ENCODE data around the gene NBEAL1. TPM values are rescaled to one million over a fixed set of nuclear protein-coding genes. Genes with fewer than 3 reads are reported as not detected.

The NBEAL1 gene
- total RNA-seq, 1 donor from 2014 or later, result 18.0 TPM

DNA sequence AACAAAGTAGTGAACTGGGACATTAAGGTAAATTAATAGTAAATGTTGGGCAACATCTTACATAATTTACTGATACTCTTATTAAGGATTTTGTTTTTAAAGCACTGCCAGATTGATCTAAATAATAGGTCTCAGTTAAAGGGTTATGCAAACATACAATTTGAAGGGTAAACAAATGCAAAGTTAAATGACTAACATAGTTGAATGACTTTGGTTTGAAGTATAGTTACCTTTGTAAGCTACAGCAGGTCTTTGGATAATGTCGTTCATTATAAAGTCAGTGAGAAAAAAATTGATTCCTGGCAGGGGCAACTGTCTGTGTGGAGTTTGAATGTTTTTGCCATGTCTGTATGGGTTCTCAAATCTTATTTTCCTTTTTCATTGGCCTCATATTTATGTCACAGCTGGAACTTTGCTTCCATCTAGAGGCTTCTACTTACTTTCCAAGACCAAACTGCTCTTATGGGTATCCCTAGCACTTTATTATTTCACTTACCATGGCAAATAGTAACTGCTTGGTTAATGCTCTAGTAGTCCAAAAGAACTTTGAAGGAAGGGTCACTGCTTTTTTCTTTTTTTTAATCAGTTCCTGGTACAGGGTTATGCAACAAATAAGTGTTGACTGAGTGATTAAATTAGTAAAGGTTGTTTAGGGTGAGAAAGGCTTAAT is 107.8 kb downstream of the NBEAL1 start:
- Histone ChIP-seq H3K27ac (replicated peaks) (no peak overlapping the region), H3K36me3 (peaks cover 60% of the 10 kb centered on the region), H3K27me3 (ENCODE audit: low read depth) (no peaks in the 10 kb centered on the region), H3K9me3 (replicated peaks) (no peaks in the 10 kb centered on the region), H3K4me3 (no peak overlapping the region), H3K4me1 (no peaks in the 10 kb centered on the region)
- no peak for DNase-seq
- TF ChIP-seq CTCF (IDR thresholded peaks at IDR 0.05; ENCODE audit: borderline replicate concordance), result peak; percentile 25
- intact Hi-C loops (cut with micrococcal nuclease), result no loop called here

DNA sequence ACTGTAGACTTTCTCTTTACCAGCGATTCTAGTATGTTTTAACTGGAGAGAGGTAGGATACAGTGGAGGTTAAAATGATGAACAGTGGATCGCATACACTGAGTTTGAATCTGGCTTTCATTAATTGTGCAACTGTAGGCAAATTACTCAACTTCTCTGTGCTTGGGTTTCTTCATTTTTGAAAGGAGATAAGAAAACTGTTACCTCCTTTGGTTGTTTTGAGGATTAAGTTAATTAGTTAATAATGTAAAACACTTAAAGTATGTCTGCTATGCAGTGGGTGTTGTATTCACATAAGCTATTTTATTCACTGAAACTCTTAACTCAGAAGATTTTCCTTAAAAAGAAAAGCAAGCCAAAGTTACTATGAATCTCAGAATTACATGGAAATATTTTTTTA is 112.3 kb downstream of the NBEAL1 start:
- Histone ChIP-seq H3K9me3 (replicated peaks) (no peaks in the 10 kb centered on the region), H3K27ac (replicated peaks) (no peak overlapping the region), H3K36me3 (peaks cover 91% of the 10 kb centered on the region), H3K27me3 (ENCODE audit: low read depth) (no peaks in the 10 kb centered on the region), H3K4me1 (no peaks in the 10 kb centered on the region), H3K4me3 (no peak overlapping the region)
- no peak for DNase-seq
- TF ChIP-seq CTCF (IDR thresholded peaks at IDR 0.05; ENCODE audit: borderline replicate concordance), result no peak
- intact Hi-C loops (cut with micrococcal nuclease), result no loop called here

DNA sequence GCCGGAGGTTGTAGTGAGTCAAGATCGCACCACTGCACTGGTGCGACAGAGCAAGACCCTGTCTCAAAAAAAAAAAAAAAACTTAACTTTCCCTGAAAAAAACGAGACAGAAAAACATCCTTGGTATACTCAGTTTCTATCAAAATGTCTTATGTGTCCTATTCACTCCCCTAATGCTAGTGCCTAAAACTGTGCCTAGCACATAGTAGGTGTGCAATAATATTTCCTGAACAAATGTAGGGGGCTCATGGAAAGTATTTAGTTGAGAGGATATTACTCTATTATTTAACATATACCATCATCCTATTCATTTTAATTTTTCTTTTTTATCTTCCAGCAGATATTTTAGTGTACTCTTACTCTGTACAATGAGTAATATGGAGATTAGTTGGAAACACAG is 120.4 kb downstream of the NBEAL1 start:
- H3K9me3 ChIP-seq (replicated peaks), result no peaks in the 10 kb centered on the region
- intact Hi-C loops (cut with micrococcal nuclease), result no loop called here
- H3K4me3 ChIP-seq, result no peak overlapping the region
- H3K27me3 ChIP-seq (ENCODE audit: low read depth), result no peaks in the 10 kb centered on the region
- H3K27ac ChIP-seq (replicated peaks), result no peak overlapping the region
- H3K36me3 ChIP-seq, result peaks cover 74% of the 10 kb centered on the region
- DNase-seq, result no peak
- no peak for TF ChIP-seq CTCF (IDR thresholded peaks at IDR 0.05; ENCODE audit: borderline replicate concordance)
- H3K4me1 ChIP-seq, result no peaks in the 10 kb centered on the region

DNA sequence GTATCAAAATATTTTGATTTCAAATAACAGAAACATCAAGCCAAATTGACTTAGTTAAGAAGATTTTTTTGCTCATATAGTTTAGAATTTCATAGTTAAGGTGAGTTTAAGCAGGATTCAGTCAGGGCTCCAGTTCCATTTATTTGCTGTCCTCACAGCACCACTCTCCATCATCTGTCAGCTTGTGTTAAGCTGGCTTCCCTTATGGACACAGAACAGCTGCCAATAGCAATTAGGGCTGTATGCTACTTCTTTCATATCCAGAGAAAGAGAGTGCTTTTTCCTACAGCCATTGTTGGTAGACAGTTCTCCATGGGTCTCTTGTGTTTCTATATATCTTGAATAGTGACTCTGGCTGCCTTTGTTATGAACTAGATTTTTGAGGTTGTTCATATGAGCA is 128.7 kb downstream of the NBEAL1 start:
- Histone ChIP-seq H3K36me3 (peaks cover 77% of the 10 kb centered on the region), H3K4me1 (no peaks in the 10 kb centered on the region), H3K27ac (replicated peaks) (no peak overlapping the region), H3K4me3 (no peak overlapping the region), H3K27me3 (ENCODE audit: low read depth) (no peaks in the 10 kb centered on the region), H3K9me3 (replicated peaks) (no peaks in the 10 kb centered on the region)
- no peak for TF ChIP-seq CTCF (IDR thresholded peaks at IDR 0.05; ENCODE audit: borderline replicate concordance)
- intact Hi-C loops (cut with micrococcal nuclease), result no loop called here
- no peak for DNase-seq

DNA sequence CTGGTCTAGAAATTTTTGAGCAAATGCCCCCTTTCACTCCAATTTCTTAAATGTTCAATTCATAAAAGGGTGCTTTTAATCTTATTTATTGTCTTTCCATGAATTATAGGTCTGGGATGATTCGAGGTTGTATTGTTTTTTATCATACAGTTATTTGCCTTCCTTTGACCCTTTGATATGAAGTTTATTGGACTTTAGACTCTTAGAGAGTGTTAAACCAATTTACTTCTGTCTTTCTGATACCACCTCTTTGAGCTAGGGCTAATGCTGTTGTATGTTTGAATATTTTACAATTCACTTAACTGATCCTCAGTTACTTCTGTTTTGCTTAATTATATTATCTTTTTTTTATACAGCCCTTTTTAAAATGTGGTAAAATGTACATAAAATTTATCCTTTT is 134.5 kb downstream of the NBEAL1 start:
- H3K9me3 ChIP-seq (replicated peaks), result no peaks in the 10 kb centered on the region
- peaks cover 88% of the 10 kb centered on the region for H3K36me3 ChIP-seq
- no peak for TF ChIP-seq CTCF (IDR thresholded peaks at IDR 0.05; ENCODE audit: borderline replicate concordance)
- no peaks in the 10 kb centered on the region for H3K27me3 ChIP-seq (ENCODE audit: low read depth)
- intact Hi-C loops (cut with micrococcal nuclease), result no loop called here
- H3K27ac ChIP-seq (replicated peaks), result no peak overlapping the region
- no peak for DNase-seq
- no peak overlapping the region for H3K4me3 ChIP-seq
- H3K4me1 ChIP-seq, result no peaks in the 10 kb centered on the region
